Left lung (tissue), 10 donors: ENCODE results near the gene RBMS3. TPM values are rescaled to one million over a fixed set of nuclear protein-coding genes. Genes with fewer than 3 reads are reported as not detected.

Experiments
- ATAC-seq: fragments of 200-7000 bp; cut with Tn5 transposase; one replicate; pipeline ENCODE4 v1.9.1; 2020; ENCODE audit warnings: moderate library complexity
- DNase-seq, 4 donors: peaks; one replicate each; pipeline ENCODE4 v3.0.0-alpha.2; 2013 to 2020
- H3K27ac ChIP-seq, 2 donors: fragments of 200-600 bp; sonication (generic) in 1 of 2; one replicate each; pipeline versions ENCODE4 v1.5.0 to v1.8.0; 2020 to 2021
- H3K27me3 ChIP-seq, 2 donors: fragments of 200-600 bp; sonication (generic) in 1 of 2; one replicate each; pipeline versions ENCODE4 v1.5.0 to v1.8.0; 2020 to 2021
- H3K36me3 ChIP-seq, 2 donors: fragments of 200-600 bp; sonication (generic) in 1 of 2; one replicate each; pipeline versions ENCODE4 v1.5.0 to v1.8.0; 2020 to 2021
- H3K4me1 ChIP-seq, 2 donors: fragments of 200-600 bp; one replicate each; pipeline ENCODE4 v1.8.0; 2021
- H3K4me3 ChIP-seq, 2 donors: fragments of 200-600 bp; sonication (generic) in 1 of 2; one replicate each; pipeline versions ENCODE4 v1.5.0 to v1.8.0; 2020 to 2021; ENCODE audit warnings: mild to moderate bottlenecking in 1 of 2
- H3K9me3 ChIP-seq, 2 donors: fragments of 200-600 bp; sonication (generic) in 1 of 2; one replicate each; pipeline versions ENCODE4 v1.5.0 to v1.8.0; 2020 to 2021
- intact Hi-C, 2 donors: fragments of 100-400 bp; cut with DNase I; formaldehyde crosslinking; loops; one replicate each; pipeline versions ENCODE4 v1.11.2 to v1.14.2; 2022
- polyA plus RNA-seq, 6 donors: library from polyadenylated mRNA; unstranded; fragments of 120-200 nt; gene quantifications; one replicate each; pipeline ENCODE4 v1.2.1, GENCODE V29; 2013; ENCODE audit not compliant: insufficient read length in 6 of 6
- total RNA-seq, 2 donors: library from RNA; stranded (reverse); fragmentation: NEBNext Ultra II Directional; extraction: Animal tissue kit (Norgen Biotek cat#: 25700); gene quantifications; one replicate each; pipeline ENCODE4 v1.2.1, GENCODE V29; 2021
- TF ChIP-seq, protein P1 (sequence below), 2 donors: fragments of 200-600 bp; sonication (generic) in 1 of 2; IDR thresholded peaks; one replicate each; pipeline versions ENCODE4 v1.5.0 to v1.8.0; 2021; ENCODE audit warnings: antibody characterized with exemption in 2 of 2
- donor health status: DM: no; HTN: yes; CAD: no.
- donor health status: DM: no; HTN: no; CAD: no.

The RBMS3 gene
- total and polyA plus RNA-seq, 8 donors = 27.1 to 51.6 (median 37.6) TPM

DNA sequence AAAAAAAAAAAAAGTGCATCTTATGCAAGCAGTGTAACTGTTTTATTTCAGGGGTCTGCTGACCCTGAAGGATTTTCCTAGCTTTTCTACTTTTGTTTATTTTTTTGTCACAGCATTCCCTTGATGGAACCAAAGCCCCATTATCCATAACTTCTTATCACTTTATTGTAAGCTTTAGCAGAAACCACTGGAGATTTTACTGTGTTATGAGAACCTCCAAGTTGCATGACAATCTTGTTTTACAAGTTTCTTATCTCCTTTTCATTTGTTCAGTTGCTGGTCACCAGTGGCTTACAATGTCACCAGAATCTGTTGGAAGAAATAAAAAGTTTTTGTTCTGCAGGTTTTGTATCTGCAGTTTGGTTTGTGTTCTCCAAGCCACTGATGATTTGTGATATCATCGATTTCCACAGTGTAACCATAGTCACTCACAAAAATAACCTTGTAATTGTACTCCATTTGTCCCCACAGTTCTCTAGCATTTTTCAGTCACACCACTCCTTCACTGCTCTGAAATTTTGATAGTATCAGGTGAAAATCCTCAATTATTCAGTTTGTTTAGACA, 660.0 kb downstream of the RBMS3 start:
- Histone ChIP-seq H3K9me3 (no peaks in the 10 kb centered on the region), H3K27me3 (no peaks in the 10 kb centered on the region), H3K27ac (no peak overlapping the region), H3K36me3 (no peaks in the 10 kb centered on the region), H3K4me1 (no peaks in the 10 kb centered on the region), H3K4me3 (no peak overlapping the region)
- TF ChIP-seq, protein P1, sequence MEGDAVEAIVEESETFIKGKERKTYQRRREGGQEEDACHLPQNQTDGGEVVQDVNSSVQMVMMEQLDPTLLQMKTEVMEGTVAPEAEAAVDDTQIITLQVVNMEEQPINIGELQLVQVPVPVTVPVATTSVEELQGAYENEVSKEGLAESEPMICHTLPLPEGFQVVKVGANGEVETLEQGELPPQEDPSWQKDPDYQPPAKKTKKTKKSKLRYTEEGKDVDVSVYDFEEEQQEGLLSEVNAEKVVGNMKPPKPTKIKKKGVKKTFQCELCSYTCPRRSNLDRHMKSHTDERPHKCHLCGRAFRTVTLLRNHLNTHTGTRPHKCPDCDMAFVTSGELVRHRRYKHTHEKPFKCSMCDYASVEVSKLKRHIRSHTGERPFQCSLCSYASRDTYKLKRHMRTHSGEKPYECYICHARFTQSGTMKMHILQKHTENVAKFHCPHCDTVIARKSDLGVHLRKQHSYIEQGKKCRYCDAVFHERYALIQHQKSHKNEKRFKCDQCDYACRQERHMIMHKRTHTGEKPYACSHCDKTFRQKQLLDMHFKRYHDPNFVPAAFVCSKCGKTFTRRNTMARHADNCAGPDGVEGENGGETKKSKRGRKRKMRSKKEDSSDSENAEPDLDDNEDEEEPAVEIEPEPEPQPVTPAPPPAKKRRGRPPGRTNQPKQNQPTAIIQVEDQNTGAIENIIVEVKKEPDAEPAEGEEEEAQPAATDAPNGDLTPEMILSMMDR (IDR thresholded peaks at IDR 0.05) = no peak
- ATAC-seq (no peak), DNase-seq (no peak)
- intact Hi-C loops = no loop called here

DNA sequence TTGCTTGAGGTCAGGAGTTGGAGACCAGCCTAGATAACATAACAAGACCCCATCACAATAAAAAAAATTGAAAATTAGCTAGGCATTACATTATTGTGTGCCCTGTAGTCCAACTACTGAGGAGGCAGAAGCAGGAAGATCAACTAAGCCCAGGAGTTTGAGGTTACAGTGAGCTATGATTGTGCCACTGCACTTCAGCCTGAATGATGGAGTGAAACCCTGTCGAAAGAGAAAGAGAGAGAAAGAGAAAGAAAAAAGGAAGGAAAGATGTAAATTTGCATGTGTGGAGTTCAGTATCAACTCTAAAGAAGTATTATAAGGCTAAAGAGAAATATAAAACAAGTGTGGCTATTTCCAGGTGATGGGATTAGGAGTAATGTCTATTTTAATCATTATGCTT, 661.4 kb downstream of the RBMS3 start:
- TF ChIP-seq, protein P1 (IDR thresholded peaks at IDR 0.05) = no peak
- no peak overlapping the region for H3K4me3 ChIP-seq
- no peak overlapping the region for H3K27ac ChIP-seq
- no peaks in the 10 kb centered on the region for H3K4me1 ChIP-seq
- no peaks in the 10 kb centered on the region for H3K9me3 ChIP-seq
- no peak for DNase-seq
- intact Hi-C loops = no loop called here
- no peaks in the 10 kb centered on the region for H3K36me3 ChIP-seq
- no peaks in the 10 kb centered on the region for H3K27me3 ChIP-seq
- ATAC-seq = no peak

DNA sequence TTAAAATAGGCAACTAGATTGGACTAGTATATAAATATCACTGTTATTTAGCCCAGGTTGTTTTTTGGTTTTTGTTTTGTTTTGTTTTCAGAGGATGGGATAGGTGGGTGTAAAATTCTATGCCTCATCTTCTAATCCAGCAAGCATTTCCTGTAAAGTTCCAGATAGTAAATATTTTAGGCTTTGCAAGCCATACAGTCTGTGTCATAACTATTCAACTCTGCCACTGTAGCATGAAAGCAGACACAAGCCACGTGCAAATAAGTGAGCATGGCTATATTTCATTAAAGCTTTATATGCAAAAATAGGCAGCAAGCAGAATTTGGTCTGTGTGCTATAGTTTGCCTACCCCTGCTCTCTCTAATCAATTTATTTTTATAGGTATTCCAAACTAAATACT, 668.3 kb downstream of the RBMS3 start:
- H3K9me3 ChIP-seq = no peaks in the 10 kb centered on the region
- H3K27me3 ChIP-seq = no peaks in the 10 kb centered on the region
- ATAC-seq (no peak), DNase-seq (no peak)
- no peak overlapping the region for H3K4me3 ChIP-seq
- no peak overlapping the region for H3K27ac ChIP-seq
- intact Hi-C loops = no loop called here
- no peaks in the 10 kb centered on the region for H3K4me1 ChIP-seq
- H3K36me3 ChIP-seq = no peaks in the 10 kb centered on the region
- TF ChIP-seq, protein P1 (IDR thresholded peaks at IDR 0.05) = no peak

- TF ChIP-seq, protein P1 (IDR thresholded peaks at IDR 0.05) = no peak
- no peak overlapping the region for H3K27ac ChIP-seq
- H3K9me3 ChIP-seq = no peaks in the 10 kb centered on the region
- intact Hi-C loops = no loop called here
- no peak overlapping the region for H3K4me3 ChIP-seq
- H3K4me1 ChIP-seq = no peaks in the 10 kb centered on the region
- no peak for ATAC-seq
- H3K36me3 ChIP-seq = no peaks in the 10 kb centered on the region
- H3K27me3 ChIP-seq = no peaks in the 10 kb centered on the region
- no peak for DNase-seq
Measured at GRCh38 chr3:29949940-29950616, 669.2 kb downstream of the RBMS3 start.

DNA sequence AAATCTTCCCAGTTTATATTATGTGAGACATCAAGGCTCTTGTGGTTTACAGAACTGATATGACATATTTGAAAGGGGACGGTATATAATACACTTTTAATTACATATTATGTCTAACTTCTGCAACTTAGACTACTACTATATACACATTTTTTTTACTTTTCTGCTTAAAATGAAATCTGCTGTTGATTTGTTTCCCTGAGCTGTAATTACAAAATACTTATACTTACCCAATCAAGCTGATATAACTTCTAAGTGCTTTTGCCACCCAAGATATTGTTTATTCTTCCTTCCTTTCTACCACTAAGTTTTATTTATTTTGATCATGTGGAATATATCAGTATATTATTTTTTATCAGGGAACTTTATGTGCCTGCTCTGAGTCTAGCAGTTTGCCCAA, 671.6 kb downstream of the RBMS3 start:
- Histone ChIP-seq H3K4me1 (no peaks in the 10 kb centered on the region), H3K27me3 (no peaks in the 10 kb centered on the region), H3K9me3 (no peaks in the 10 kb centered on the region), H3K36me3 (no peaks in the 10 kb centered on the region), H3K4me3 (no peak overlapping the region), H3K27ac (no peak overlapping the region)
- peak in 1 of 4 donors; percentile 24 for DNase-seq
- intact Hi-C loops = no loop called here
- ATAC-seq = no peak
- TF ChIP-seq, protein P1 (IDR thresholded peaks at IDR 0.05) = no peak
